AG09319 (cell line): ENCODE results near the gene FBXO24.

Experiments
- DNase-seq: peaks from one replicate; pipeline ENCODE4 v3.0.0-alpha.2; 2010; ENCODE audit warnings: low read depth; ENCODE audit errors: extremely low read depth
- TF ChIP-seq, protein P1 (sequence below): IDR thresholded peaks from 2 replicates; pipeline ENCODE4 v1.5.1; 2011; ENCODE audit warnings: low read depth, mild to moderate bottlenecking, inconsistent platforms, low read length, moderate library complexity

Gene FBXO24

DNA sequence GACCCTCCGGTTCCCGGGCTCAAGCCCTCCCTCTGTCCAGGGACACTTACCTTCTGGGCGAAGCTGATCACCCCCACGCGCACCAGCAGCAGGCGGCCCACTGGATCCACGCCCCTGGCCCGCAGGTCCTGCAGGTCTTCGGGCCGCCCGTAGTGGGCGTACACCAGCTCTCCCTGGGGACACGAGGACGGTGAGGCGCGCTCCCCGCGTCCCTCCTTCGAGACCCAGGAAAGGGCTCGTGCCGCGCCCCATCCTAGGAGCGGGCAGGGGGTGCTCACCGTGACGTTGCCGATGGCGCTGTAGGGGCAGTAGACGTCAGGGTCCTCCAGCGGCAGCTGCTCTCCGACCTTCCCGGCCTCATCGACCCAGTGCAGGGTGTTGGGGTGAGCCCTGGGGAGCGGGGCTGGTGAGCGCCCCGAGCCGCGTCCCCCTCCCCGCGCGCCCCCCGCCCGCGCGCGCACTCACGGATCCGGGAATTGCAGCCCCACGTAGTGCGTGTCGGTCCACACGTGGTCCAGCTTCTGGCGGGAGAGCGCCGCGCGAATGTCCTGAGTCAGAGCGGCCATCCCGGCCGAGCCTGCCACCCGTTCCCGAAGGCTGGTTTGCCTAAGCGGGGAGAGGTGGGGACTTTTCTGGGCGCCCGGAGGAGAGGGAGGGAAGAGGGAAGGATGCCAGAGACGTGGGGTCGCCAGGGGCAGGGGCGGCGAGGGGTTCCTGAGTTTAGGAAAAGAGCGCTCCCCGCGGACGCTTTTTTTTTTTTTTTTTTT, 47.0 kb downstream of the FBXO24 start:
- DNase-seq = no peak
- TF ChIP-seq, protein P1, sequence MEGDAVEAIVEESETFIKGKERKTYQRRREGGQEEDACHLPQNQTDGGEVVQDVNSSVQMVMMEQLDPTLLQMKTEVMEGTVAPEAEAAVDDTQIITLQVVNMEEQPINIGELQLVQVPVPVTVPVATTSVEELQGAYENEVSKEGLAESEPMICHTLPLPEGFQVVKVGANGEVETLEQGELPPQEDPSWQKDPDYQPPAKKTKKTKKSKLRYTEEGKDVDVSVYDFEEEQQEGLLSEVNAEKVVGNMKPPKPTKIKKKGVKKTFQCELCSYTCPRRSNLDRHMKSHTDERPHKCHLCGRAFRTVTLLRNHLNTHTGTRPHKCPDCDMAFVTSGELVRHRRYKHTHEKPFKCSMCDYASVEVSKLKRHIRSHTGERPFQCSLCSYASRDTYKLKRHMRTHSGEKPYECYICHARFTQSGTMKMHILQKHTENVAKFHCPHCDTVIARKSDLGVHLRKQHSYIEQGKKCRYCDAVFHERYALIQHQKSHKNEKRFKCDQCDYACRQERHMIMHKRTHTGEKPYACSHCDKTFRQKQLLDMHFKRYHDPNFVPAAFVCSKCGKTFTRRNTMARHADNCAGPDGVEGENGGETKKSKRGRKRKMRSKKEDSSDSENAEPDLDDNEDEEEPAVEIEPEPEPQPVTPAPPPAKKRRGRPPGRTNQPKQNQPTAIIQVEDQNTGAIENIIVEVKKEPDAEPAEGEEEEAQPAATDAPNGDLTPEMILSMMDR = peak; percentile 36

DNA sequence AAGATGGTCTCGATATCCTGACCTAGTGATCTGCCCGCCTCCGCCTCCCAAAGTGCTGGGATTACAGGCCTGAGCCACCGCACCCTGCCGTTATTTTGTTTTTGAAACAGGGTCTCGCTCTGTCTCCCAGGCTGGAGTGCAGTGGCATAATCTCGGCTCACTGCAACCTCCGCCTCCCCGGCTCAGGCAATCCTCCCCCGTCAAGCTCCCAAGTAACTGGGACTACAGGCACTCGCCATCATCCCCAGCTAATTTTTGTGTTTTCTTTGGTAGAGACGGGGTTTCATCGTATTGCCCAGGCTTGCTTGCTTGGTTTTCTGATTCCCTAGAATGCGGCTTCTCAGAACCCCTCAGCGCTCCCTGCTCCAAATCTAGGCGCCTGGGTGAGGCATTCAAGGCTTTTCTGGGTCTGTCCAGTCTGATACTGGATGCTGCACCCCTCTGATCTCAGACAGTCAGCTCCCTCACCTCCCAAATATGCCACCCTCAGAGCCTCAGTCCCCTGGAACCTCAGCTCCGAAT, 53.9 kb downstream of the FBXO24 start:
- no peak for DNase-seq
- TF ChIP-seq, protein P1 = no peak

DNA sequence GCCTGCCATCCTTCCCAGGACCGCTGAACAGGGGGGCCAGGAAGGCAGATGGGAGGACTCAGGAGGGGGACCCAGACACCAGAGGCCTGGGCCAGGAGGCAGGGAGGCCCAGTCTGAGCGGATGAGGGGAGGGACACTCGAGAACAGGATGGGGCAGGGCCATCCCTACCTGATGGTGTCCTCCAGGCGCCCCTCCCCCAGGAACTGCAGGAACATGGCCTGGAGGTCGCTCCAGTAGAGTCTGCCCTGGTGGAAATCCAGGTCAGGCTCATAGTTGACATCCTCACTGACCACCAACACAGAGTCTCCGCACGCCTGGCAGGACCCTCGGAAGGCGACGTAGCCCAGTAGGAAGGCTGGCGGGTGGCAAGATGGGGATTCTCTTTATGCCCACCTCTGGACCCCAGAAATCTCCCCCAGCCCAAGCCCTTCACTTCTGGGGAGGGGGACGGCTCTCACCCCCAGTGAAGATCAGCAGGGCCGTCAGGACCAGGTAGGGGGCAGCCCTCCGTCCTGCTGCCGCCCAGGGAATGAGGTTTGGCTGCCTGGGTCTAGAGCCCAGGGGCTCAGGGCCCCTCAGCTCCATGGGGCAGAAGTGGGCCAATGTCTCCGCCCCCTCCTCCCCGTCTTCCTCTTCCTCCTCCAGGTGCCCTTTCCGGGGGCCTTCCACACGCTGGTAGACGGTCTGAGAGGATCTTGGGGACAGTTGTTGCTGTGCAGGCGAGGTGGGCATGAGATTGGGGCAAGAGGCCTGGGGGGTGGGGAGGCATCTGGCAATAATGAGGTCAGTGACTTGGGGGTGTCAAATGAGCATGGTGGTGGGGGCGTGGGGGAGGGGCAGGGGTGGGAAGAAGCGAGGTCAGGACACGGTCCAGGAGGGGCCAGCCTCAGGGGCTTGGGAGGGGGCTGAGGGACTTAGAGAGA, 54.7 kb downstream of the FBXO24 start:
- no peak for DNase-seq
- TF ChIP-seq, protein P1 = no peak

DNA sequence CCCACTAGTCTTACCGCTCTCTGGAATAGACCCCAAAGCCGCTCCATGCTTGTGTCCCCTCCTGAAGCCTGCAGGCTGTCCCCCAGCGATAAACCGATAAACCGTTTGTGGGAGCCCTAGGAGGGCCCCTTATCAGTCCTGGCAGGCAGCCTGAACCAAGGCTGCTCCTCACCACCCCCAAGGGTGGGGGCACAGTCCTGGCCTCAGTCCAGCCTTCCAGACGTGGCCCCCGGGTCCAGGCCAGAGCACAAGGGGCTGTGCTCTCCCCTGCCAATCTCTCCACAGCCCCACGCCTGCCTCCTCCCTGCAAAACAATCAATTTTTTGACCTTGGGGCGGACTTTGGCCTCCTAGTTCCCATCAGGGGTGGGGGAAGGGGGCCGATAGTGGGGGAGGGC, 55.3 kb downstream of the FBXO24 start, which contains the start of gene TFR2:
TSS of gene TFR2 (minus strand) at position 90 of the 397 bp plus-strand sequence. CDS start at position 47, 43 bp downstream.
- TF ChIP-seq, protein P1 = no peak
- DNase-seq = no peak

DNA sequence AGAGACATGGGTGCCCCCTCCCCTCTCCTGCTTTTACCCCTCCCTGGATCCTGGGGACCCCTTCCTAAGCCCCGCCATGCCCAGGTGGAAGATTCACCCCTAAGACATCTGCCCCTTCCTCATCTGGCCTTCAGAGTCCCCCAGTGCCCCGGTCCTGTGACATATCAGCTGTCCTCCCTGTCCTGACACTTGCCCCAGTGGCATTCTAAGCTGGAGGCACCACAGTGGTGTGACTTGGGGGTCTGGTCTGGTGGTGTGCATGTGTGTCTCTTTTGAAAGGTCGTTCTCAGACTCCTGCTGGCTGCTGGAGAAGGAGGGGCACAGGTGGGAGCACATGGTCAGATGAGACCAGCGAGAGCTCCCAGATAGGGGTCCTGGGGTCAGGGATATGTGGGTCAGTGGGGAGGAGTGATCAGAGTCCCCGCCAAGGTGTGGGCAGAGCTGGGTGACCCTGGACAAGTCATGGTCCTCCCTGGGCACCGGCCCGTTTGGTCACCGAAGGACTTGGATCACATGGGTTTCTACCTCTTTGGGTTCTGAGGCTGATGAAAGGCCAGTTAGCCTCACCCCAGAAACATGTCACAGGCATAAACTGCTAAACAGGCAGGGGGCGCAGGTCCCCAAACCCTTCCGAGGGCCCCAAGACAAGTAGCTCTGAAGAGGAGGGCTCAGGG, 55.9 kb downstream of the FBXO24 start:
- no peak for DNase-seq
- TF ChIP-seq, protein P1 = no peak

DNA sequence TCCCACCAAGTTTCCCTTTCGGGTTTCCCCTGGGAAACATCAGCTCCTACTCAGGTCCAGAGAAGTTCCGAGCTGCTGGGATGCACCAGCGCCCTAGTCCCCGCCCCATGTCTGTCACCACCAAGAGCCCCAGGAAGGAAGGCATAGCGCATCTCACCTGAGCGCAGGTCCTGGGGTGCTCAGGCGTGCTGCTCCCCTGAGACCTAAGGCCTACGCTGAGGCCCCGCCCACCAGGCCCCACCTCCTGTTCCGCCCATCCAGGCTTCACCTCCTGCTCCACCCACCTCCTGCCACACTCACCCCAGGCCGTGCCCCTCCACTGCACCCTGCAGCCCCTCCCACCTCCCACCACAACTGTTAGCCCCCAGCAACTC, 56.4 kb downstream of the FBXO24 start:
- no peak for DNase-seq
- TF ChIP-seq, protein P1 = no peak
